Suprapubic skin (tissue), 4 donors: ENCODE data around the gene MGAT5B. TPM values are rescaled to one million over a fixed set of nuclear protein-coding genes. Genes with fewer than 3 reads are reported as not detected.

Experiments
- DNase-seq, 2 donors: peaks; one replicate each; pipeline ENCODE4 v3.0.0-alpha.2; 2019; ENCODE audit warnings: low spot score in 2 of 2
- H3K27ac ChIP-seq: fragments of 200-600 bp; sonication (generic); one replicate; pipeline ENCODE4 v1.5.1; 2019
- H3K27me3 ChIP-seq: fragments of 200-600 bp; sonication (generic); one replicate; pipeline ENCODE4 v1.5.1; 2019
- H3K36me3 ChIP-seq: fragments of 200-600 bp; sonication (generic); one replicate; pipeline ENCODE4 v1.5.1; 2019
- H3K4me1 ChIP-seq: fragments of 200-600 bp; sonication (generic); one replicate; pipeline ENCODE4 v1.5.1; 2019
- H3K4me3 ChIP-seq: fragments of 200-600 bp; sonication (generic); one replicate; pipeline ENCODE4 v1.5.1; 2019; ENCODE audit warnings: mild to moderate bottlenecking
- H3K9me3 ChIP-seq: fragments of 200-600 bp; sonication (generic); one replicate; pipeline ENCODE4 v1.5.1; 2019
- CTCF ChIP-seq, 2 donors: fragments of 200-600 bp in 1 of 2; fragments of 450-650 bp in 1 of 2; sonication (generic) in 1 of 2; IDR thresholded peaks; one replicate each; pipeline ENCODE4 v1.5.1; 2016 to 2019; ENCODE audit warnings: antibody characterized with exemption in 2 of 2, mild to moderate bottlenecking in 1 of 2, moderate library complexity in 1 of 2
- EP300 ChIP-seq: sonication (generic); formaldehyde crosslinking; IDR thresholded peaks from one replicate; pipeline ENCODE4 v1.6.1; 2017; ENCODE audit warnings: antibody characterized with exemption
- POLR2A ChIP-seq, 2 donors: fragments of 450-650 bp; IDR thresholded peaks; one replicate each; pipeline ENCODE4 v1.6.1; 2017; ENCODE audit warnings: antibody characterized with exemption in 2 of 2, mild to moderate bottlenecking in 2 of 2, moderate library complexity in 2 of 2
- POLR2AphosphoS5 ChIP-seq, 3 donors: sonication (generic); formaldehyde crosslinking; IDR thresholded peaks; one replicate each; pipeline ENCODE4 v1.6.1; 2017; ENCODE audit warnings: antibody characterized with exemption in 3 of 3
- WGBS: methylation state at CpG from one replicate; pipeline ENCODE4 v1.1.5; 2018; 5-methylcytosine and 5-hydroxymethylcytosine counted together
- total RNA-seq, 4 donors: library from RNA; depleted of rRNA; stranded (reverse); fragments of >200 nt; gene quantifications; one replicate each; pipeline ENCODE4 v1.1.0, GENCODE V29; 2016

MGAT5B gene
- total RNA-seq, 4 donors from 2014 or later: 0.26 to 0.72 (median 0.30) TPM; not detected in 1

- no peak for TF ChIP-seq POLR2A (IDR thresholded peaks at IDR 0.05)
- no peak for TF ChIP-seq CTCF (IDR thresholded peaks at IDR 0.05)
- TF ChIP-seq EP300: no peak
- no peak for TF ChIP-seq POLR2AphosphoS5 (IDR thresholded peaks at IDR 0.05)
- Histone ChIP-seq H3K36me3 (no peaks in the 10 kb centered on the region), H3K4me3 (no peak overlapping the region), H3K27me3 (peaks cover 53% of the 10 kb centered on the region), H3K27ac (no peak overlapping the region), H3K9me3 (no peaks in the 10 kb centered on the region), H3K4me1 (no peaks in the 10 kb centered on the region)
- 55% methylated on average over 13 of the region's 13 CpGs for WGBS
- DNase-seq: no peak
Observed at GRCh38 chr17:76920364-76921139, 52.3 kb downstream of the MGAT5B start.

DNA sequence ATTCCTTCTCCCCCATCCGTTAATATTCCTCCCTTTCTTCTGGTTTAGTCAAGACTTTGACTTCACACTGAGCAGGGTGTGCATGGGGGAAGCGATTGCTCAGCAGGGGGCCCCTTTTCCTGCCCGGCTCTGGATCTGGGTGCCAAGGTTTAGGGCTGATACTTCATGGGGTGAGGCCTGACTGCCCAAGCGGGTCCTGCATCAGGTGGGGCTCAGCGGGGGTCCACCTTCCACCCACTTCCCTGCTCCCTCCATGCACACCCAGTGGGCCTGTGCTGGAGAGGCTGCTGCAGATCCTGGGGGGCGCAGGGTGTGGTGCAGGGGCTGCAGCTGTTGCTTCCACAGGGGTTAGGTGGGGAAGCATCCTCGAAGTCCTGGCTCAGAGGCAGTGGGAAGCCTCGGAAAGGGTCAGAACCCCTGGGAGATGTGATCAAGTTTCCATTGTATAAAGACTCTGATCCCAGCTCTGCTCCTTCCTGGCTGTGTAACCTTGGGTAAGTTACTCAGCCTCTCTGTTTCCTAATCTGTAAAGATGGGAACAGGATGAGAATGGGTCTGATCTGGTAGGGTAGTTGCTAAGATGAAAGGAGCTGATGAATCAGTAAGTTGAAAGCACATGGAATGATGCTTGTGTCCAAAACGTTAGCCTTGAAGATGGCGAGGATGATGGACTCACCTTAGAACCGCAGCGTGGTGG lies 53.3 kb downstream of the MGAT5B start:
- no peak for TF ChIP-seq CTCF (IDR thresholded peaks at IDR 0.05)
- no peak for TF ChIP-seq POLR2A (IDR thresholded peaks at IDR 0.05)
- no peak for TF ChIP-seq EP300
- no peak for TF ChIP-seq POLR2AphosphoS5 (IDR thresholded peaks at IDR 0.05)
- Histone ChIP-seq H3K36me3 (no peaks in the 10 kb centered on the region), H3K4me3 (no peak overlapping the region), H3K4me1 (no peaks in the 10 kb centered on the region), H3K27ac (no peak overlapping the region), H3K27me3 (peaks cover 50% of the 10 kb centered on the region), H3K9me3 (no peaks in the 10 kb centered on the region)
- 88% methylated on average over 10 of the region's 12 CpGs for WGBS
- DNase-seq: no peak

GRCh38 chr17:76922084-76922483 lies 53.9 kb downstream of the MGAT5B start:
- no peak for TF ChIP-seq POLR2AphosphoS5 (IDR thresholded peaks at IDR 0.05)
- TF ChIP-seq POLR2A (IDR thresholded peaks at IDR 0.05): no peak
- no peak for TF ChIP-seq CTCF (IDR thresholded peaks at IDR 0.05)
- TF ChIP-seq EP300: no peak
- no peak overlapping the region for H3K4me3 ChIP-seq
- WGBS: 33% methylated on average over 1 of the region's 1 CpG
- DNase-seq: no peak
- no peaks in the 10 kb centered on the region for H3K4me1 ChIP-seq
- no peaks in the 10 kb centered on the region for H3K9me3 ChIP-seq
- no peaks in the 10 kb centered on the region for H3K36me3 ChIP-seq
- H3K27me3 ChIP-seq: peaks cover 49% of the 10 kb centered on the region
- no peak overlapping the region for H3K27ac ChIP-seq

DNA sequence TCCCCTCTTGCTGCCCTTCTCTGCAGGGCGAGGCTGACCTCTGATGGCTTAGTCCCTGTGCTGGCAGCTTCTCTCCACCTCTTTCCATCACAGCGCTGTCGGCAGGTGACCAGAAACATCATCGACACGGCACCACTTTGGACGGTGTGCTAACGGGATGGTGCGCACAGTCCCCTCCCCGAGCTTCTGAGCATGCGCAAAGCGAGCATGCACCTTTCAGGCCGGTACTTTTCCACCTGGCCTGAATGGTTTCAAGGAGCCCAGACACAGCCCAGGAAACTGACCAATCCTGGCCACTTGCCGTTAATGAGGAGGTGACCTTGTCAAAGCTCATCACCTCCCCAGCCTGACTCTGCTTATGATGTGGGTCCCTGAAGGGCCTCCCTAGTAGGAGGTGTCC lies 54.8 kb downstream of the MGAT5B start:
- Histone ChIP-seq H3K4me1 (no peaks in the 10 kb centered on the region), H3K27me3 (peaks cover 42% of the 10 kb centered on the region), H3K4me3 (no peak overlapping the region), H3K9me3 (no peaks in the 10 kb centered on the region), H3K27ac (no peak overlapping the region), H3K36me3 (no peaks in the 10 kb centered on the region)
- 71% methylated on average over 8 of the region's 13 CpGs for WGBS
- no peak for DNase-seq
- TF ChIP-seq CTCF (IDR thresholded peaks at IDR 0.05): no peak
- TF ChIP-seq EP300: no peak
- TF ChIP-seq POLR2AphosphoS5 (IDR thresholded peaks at IDR 0.05): no peak
- TF ChIP-seq POLR2A (IDR thresholded peaks at IDR 0.05): no peak

DNA sequence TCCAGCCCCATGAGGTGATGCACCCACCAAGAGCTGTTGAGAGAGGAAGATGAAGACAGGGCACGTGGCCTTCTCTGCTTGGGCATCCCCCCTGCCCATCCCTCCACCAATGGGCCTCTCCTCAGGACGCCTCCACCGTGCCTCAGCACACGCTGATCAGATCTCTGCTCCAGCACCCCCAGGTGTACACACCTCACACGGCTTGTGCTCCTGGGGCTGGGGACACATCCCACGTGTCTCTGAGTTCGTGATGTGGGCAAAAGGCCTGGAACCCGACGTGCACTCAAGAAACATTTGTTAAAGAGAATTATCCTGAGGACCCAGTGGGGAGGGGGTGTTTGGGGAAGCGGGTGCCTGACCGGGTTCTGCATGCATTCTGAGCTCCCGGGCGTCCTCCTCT lies 55.3 kb downstream of the MGAT5B start:
- Histone ChIP-seq H3K27ac (no peak overlapping the region), H3K4me3 (no peak overlapping the region), H3K4me1 (no peaks in the 10 kb centered on the region), H3K9me3 (no peaks in the 10 kb centered on the region), H3K27me3 (peaks cover 40% of the 10 kb centered on the region), H3K36me3 (no peaks in the 10 kb centered on the region)
- no peak for DNase-seq
- WGBS: 78% methylated on average over 12 of the region's 13 CpGs
- no peak for TF ChIP-seq POLR2AphosphoS5 (IDR thresholded peaks at IDR 0.05)
- TF ChIP-seq EP300: no peak
- TF ChIP-seq CTCF (IDR thresholded peaks at IDR 0.05): no peak
- no peak for TF ChIP-seq POLR2A (IDR thresholded peaks at IDR 0.05)
